Thyroid gland (tissue), 4 donors: ENCODE data around the gene PAX5. TPM values are rescaled to one million over a fixed set of nuclear protein-coding genes. Genes with fewer than 3 reads are reported as not detected.

Source experiments
- DNase-seq, 2 donors: peaks; one replicate each; pipeline ENCODE4 v3.0.0-alpha.2; 2019
- H3K27ac ChIP-seq, 3 donors: fragments of 200-600 bp; sonication (generic); 1 replicate in 2 of 3; 2 replicates in 1 of 3; pipeline ENCODE4 v1.5.1; 2016 to 2019; ENCODE audit warnings: mild to moderate bottlenecking in 1 of 3, moderate library complexity in 1 of 3
- H3K27me3 ChIP-seq: fragments of 200-600 bp; sonication (generic); one replicate; pipeline ENCODE4 v1.5.1; 2019
- H3K36me3 ChIP-seq, 2 donors: fragments of 200-600 bp; sonication (generic); one replicate each; pipeline ENCODE4 v1.5.1; 2016 to 2019
- H3K4me1 ChIP-seq, 2 donors: fragments of 200-600 bp; sonication (generic); one replicate each; pipeline ENCODE4 v1.5.1; 2017 to 2019
- H3K4me3 ChIP-seq, 3 donors: fragments of 200-600 bp; sonication (generic); replicated peaks in 1 of 3; 1 replicate in 2 of 3; 2 replicates in 1 of 3; pipeline ENCODE4 v1.5.1; 2016; ENCODE audit warnings: mild to moderate bottlenecking in 1 of 3
- H3K9me3 ChIP-seq: fragments of 200-600 bp; sonication (generic); one replicate; pipeline ENCODE4 v1.5.1; 2017
- POLR2A ChIP-seq, 2 donors: fragments of 450-650 bp; IDR thresholded peaks; one replicate each; pipeline ENCODE4 v1.6.1; 2017; ENCODE audit warnings: antibody characterized with exemption in 2 of 2, mild to moderate bottlenecking in 2 of 2, moderate library complexity in 1 of 2
- WGBS, 2 donors: methylation state at CpG; one replicate each; pipeline ENCODE4 v1.1.5; 2017; 5-methylcytosine and 5-hydroxymethylcytosine counted together
- intact Hi-C: fragments of 100-400 bp; cut with DNase I; formaldehyde crosslinking; loops from one replicate; pipeline ENCODE4 v1.15.1; 2023
- total RNA-seq, 4 donors: library from RNA; depleted of rRNA; stranded (reverse); fragments of >200 nt; gene quantifications; one replicate each; pipeline ENCODE4 v1.2.3, GENCODE V29; 2016
- TF ChIP-seq, protein P1 (sequence below), 6 experiments: fragments of 200-600 bp in 3 of 6; fragments of 450-650 bp in 3 of 6; sonication (generic) in 3 of 6; IDR thresholded peaks; one replicate each; pipeline ENCODE4 v1.5.1; 2016 to 2019; ENCODE audit warnings: antibody characterized with exemption in 6 of 6, mild to moderate bottlenecking in 2 of 6, inconsistent platforms in 1 of 6, moderate library complexity in 1 of 6

Gene PAX5
- total RNA-seq, 4 donors from 2014 or later, result 0.68 TPM; not detected in 3

DNA sequence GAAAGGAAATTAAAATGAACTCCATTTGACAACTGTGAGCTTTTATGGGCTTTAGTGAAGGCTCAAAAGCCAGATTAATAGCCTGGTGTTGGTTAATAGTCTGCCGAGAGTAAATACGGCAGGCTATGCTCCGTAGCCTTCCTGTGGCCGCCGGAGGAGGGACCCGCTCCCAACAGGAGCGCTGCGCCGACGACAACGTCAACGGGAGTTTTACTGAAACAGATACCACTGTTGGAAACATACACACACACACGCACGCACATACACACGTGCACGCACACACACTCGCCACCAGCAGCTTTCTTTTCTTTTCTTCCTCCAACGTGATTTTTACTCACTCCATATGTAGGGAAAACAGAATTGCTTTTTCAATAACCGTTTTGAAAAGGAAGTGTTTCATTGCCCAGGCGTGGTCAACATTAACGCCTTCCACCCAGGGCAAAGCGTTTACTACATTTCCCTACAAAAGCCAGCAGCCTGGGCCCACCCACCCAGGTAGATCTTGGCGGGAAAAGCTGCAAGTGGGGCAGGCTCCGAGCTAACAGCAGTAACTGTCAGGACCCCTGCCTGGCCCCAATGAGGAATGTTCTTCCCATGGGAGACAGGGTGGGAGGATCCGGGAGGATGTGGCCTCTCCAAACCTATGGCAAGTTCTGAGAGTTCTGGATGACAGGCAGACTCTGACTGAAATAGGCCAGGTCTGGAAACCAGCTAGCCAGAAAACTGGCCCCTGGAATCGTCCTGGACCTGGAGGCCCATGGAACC is 72.3 kb downstream of the PAX5 start:
- H3K4me3 ChIP-seq, result no peak overlapping the region
- H3K36me3 ChIP-seq, result no peaks in the 10 kb centered on the region
- intact Hi-C loops, result no loop called here
- H3K27me3 ChIP-seq, result no peaks in the 10 kb centered on the region
- no peaks in the 10 kb centered on the region for H3K9me3 ChIP-seq
- no peak overlapping the region for H3K27ac ChIP-seq
- no peak for DNase-seq
- 37 to 41% methylated on average over 25 to 26 of the region's 26 CpGs for WGBS, 2 donors
- H3K4me1 ChIP-seq, result no peaks in the 10 kb centered on the region
- TF ChIP-seq, protein P1, sequence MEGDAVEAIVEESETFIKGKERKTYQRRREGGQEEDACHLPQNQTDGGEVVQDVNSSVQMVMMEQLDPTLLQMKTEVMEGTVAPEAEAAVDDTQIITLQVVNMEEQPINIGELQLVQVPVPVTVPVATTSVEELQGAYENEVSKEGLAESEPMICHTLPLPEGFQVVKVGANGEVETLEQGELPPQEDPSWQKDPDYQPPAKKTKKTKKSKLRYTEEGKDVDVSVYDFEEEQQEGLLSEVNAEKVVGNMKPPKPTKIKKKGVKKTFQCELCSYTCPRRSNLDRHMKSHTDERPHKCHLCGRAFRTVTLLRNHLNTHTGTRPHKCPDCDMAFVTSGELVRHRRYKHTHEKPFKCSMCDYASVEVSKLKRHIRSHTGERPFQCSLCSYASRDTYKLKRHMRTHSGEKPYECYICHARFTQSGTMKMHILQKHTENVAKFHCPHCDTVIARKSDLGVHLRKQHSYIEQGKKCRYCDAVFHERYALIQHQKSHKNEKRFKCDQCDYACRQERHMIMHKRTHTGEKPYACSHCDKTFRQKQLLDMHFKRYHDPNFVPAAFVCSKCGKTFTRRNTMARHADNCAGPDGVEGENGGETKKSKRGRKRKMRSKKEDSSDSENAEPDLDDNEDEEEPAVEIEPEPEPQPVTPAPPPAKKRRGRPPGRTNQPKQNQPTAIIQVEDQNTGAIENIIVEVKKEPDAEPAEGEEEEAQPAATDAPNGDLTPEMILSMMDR (IDR thresholded peaks at IDR 0.05), result no peak
- TF ChIP-seq POLR2A (IDR thresholded peaks at IDR 0.05), result no peak

DNA sequence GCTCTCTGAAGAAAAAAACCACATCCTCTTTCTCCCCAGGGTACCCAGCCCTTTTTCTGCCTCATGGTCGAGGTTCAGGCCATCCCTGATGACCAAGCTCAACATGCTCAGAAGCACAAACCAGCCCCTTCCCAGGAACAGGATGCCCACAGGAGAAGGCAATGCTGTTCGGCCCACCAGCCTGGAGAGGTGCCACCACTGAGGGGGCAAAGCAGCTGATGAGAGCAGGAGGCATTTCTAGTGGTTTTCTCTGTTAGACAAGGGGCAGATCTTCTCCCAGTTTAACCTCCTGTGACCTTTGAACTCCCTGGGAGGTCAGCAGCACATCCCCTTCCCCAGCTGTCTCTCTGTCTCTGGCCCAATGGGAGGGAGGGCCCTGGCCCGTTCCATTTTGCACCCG is 73.0 kb downstream of the PAX5 start:
- H3K9me3 ChIP-seq, result no peaks in the 10 kb centered on the region
- no peak overlapping the region for H3K27ac ChIP-seq
- WGBS, 2 donors, result 66 to 69% methylated on average over 3 to 4 of the region's 4 CpGs
- TF ChIP-seq, protein P1 (IDR thresholded peaks at IDR 0.05), result no peak
- no peak for TF ChIP-seq POLR2A (IDR thresholded peaks at IDR 0.05)
- no peaks in the 10 kb centered on the region for H3K27me3 ChIP-seq
- no peak for DNase-seq
- H3K4me3 ChIP-seq, result no peak overlapping the region
- no peaks in the 10 kb centered on the region for H3K36me3 ChIP-seq
- intact Hi-C loops, result no loop called here
- H3K4me1 ChIP-seq, result no peaks in the 10 kb centered on the region

DNA sequence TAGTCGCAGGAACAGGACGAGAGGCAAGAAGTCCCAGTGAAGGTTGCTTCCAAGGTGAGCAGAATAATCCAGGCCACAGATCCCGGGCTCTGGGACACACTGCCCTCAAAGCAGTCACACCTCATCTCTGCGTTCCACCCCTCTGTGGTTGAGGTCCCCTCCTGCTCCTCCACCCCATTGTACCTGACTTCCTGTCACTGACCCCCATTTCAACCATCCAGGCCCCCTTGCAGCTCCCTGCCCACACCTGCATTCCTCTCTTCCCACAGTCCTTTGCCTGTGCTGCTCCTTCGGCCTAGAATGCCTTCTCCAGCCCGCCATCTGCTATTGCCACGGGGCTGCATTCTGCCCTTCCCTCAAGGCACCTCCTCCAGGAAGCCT is 73.5 kb downstream of the PAX5 start:
- no peaks in the 10 kb centered on the region for H3K36me3 ChIP-seq
- intact Hi-C loops, result no loop called here
- H3K27ac ChIP-seq, result no peak overlapping the region
- TF ChIP-seq POLR2A (IDR thresholded peaks at IDR 0.05), result no peak
- TF ChIP-seq, protein P1 (IDR thresholded peaks at IDR 0.05), result no peak
- H3K4me3 ChIP-seq, result no peak overlapping the region
- no peaks in the 10 kb centered on the region for H3K27me3 ChIP-seq
- 88 to 96% methylated on average over 7 of the region's 7 CpGs for WGBS, 2 donors
- no peak for DNase-seq
- no peaks in the 10 kb centered on the region for H3K9me3 ChIP-seq
- H3K4me1 ChIP-seq, result no peaks in the 10 kb centered on the region

DNA sequence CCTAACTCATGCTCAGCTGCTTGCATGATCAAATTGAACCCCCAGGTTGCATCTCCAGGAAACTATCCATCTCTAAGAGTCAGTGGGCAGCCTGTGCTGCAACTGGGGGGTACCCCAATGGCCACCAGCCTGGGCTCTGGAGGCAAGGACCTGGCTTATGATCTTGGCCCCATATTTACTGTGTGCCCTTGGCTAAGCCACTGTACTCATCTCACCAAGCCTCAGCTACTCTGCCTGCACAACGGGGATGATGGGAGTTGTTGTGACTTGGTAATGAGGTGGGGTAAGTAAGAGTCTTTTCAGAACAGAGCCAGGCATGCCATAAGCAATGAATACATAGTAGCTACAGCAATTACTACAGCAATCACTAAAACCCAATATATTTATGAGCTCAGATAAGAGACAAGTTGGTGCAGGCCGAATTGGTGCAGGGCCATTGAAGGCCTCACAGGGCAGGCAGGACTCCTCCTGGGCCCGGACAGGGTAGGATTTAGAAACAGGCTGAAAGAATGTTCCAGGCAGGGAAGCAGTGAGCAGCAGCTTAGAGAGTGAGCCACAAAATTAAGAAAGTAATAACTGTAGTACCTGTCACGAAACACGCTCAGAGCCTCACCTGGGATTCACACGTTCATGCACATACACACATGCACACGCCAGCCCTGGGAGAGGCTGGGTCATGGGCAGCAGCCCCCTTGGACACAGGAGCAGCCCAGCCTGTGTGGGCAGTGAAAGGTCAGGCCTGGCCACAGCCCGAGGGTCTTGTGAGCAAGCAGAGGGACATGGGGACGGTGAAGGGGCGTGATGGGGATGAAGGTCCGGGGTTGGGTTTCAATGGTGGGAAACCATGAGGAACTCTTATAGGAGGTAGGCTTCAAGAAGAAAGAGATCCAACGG is 74.1 kb downstream of the PAX5 start:
- no peak overlapping the region for H3K27ac ChIP-seq
- no peaks in the 10 kb centered on the region for H3K9me3 ChIP-seq
- no peaks in the 10 kb centered on the region for H3K27me3 ChIP-seq
- no peak for DNase-seq
- no peaks in the 10 kb centered on the region for H3K4me1 ChIP-seq
- WGBS, 2 donors, result 94 to 96% methylated on average over 12 of the region's 12 CpGs
- no peak overlapping the region for H3K4me3 ChIP-seq
- TF ChIP-seq, protein P1 (IDR thresholded peaks at IDR 0.05), result no peak
- TF ChIP-seq POLR2A (IDR thresholded peaks at IDR 0.05), result no peak
- intact Hi-C loops, result no loop called here
- H3K36me3 ChIP-seq, result no peaks in the 10 kb centered on the region

DNA sequence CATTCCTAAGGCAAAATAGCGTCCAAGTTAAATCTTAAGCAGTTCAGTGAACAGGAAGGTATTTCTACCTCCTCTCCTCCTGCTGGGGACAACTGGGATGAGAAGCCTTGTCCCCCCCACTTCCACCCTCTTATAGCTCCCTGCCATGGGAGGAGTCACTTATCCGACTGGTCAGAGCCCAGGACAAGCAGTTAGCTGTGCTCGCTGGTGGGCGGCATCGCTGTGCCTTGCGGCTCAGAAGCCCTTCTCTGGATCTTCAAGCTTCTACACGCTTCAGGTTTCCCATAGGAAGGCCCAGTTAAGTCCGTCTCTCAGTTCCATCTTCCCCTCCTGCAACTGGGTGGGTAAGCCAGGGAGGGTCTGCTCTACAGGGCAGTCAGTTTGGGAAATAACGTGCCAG is 77.2 kb downstream of the PAX5 start:
- intact Hi-C loops, result no loop called here
- Histone ChIP-seq H3K4me3 (no peak overlapping the region), H3K27ac (no peak overlapping the region), H3K36me3 (no peaks in the 10 kb centered on the region), H3K4me1 (no peaks in the 10 kb centered on the region), H3K27me3 (no peaks in the 10 kb centered on the region), H3K9me3 (no peaks in the 10 kb centered on the region)
- TF ChIP-seq, protein P1 (IDR thresholded peaks at IDR 0.05), result no peak
- no peak for TF ChIP-seq POLR2A (IDR thresholded peaks at IDR 0.05)
- WGBS, 2 donors, result 56 to 60% methylated on average over 9 of the region's 9 CpGs
- no peak for DNase-seq
